ENCODE data around the gene MSL2.
"Not testable (repeated sequence)": the region's sequence is repeated elsewhere in the genome, so short reads cannot be mapped to it uniquely, and the experiment has no call there.

The MSL2 gene

DNA sequence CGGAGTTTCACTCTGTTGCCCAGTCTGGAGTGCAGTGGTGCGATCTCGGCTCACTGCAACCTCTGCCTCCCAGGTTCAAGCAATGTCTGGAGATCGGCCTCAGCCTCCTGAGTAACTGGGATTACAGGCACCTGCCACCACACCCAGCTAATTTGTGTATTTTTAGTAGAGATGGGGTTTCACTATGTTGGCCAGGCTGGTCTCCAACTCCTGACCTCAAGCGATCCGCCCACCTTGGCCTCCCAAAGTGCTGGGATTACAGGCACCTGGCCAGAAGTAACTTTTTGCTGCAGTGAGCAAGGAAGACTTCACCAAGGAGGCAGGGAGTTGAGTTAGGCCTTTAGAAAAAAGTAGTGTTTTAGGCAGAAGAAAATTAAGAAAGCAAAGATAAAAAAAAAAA, 3.9 kb downstream of the MSL2 start:
- DNase-seq (ENCODE audit: low read depth), result not testable (repeated sequence)

DNA sequence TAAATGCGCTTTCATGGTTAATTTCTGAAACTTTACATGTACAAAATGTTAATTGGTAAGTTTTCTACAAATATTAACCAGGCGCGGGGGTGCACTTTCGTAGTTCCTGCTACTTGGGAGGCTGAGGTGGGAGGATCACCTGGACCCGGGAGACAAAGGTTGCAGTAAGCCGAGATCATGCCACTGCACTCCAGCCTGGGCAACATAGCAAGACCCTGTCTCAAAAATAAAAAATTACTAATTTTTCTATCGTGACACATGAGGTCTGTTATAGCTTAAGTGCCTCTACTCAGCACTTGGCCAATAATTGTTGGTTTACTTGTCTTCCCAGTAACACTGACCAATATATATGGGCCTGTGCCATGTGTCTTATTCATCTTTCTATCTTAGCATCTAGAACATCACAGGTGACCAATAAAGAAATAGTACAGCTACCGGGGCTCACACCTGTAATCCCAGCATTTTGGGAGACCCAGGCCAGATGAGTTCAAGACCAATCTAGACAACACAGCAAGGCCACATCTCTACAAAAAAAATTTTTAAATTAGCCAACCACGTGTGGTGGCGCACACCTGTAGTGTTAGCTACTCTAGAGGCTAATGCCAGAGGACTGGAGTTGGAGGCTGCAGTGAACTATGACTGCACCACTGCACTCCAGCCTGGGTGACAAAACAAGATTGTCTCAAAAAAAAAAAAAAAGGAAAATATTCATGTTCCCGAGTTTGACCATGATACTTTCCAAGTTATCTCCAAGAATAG, 6.1 kb downstream of the MSL2 start:
- no peak for DNase-seq (ENCODE audit: low read depth)

DNA sequence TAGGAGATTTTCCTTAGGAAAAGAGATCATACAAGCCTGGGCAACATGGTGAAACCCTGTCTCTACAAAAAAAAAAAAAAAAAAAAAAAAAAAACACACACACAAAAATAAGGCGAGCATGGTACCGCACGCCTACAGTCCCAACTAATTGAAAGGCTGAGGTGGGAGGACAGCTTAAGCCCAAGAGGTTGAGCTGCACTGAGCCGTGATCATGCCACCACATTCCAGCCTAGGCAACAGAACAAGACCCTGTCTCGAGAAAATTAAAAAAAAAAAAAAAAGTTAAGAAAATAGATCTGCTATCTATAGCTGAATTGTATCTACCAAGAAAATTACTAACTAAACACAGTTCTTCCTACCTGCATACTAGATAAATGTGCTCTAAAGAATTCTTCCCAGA, 7.1 kb downstream of the MSL2 start:
- no peak for DNase-seq (ENCODE audit: low read depth)

GRCh38 chr3:136187868-136188267, 8.3 kb downstream of the MSL2 start:
- DNase-seq (ENCODE audit: low read depth), result no peak

GRCh38 chr3:136186846-136187245, 9.3 kb downstream of the MSL2 start:
- DNase-seq (ENCODE audit: low read depth), result no peak

DNA sequence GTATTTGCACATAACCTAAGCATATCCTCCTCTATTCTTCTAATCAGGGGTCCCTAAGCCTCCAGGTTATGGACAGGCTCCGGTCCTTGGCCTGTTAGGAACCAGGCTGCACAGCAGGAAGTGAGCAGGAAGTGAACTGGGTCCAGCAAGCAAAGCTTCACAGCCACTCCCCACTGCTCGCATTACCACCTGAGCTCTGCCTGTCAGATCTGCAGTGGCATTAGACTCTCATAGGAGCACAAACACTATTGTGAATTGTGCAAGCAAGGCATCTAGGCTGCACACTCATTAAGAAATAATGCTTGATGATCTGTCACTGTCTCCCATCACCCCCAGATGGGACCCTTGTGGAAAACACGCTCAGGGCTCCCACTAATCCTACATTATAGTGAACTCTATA, 9.8 kb downstream of the MSL2 start:
- DNase-seq (ENCODE audit: low read depth), result peak; percentile 14

- no peak for DNase-seq (ENCODE audit: low read depth)
These were observed 11.4 kb downstream of the MSL2 start for GRCh38 chr3:136184703-136185102.

GRCh38 chr3:136181741-136182140, 14.4 kb downstream of the MSL2 start:
- no peak for DNase-seq (ENCODE audit: low read depth)

DNA sequence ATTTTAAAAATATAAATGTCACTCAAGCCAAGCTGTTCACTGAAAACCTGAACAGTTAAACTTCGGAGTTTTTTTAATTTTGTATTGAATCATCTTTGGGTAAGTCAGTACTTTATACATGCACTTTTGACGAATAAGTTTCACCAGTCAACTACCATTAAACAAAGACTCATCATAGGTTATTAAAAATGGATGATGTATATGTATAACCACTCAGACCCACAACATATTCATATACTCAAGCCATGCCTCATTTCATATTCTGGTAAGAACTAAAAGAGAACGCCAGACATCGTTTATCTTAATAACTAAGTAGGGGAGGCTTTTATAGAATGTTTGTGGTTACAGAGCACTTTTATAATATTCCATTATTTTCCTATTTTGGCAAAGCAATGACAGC, 18.3 kb downstream of the MSL2 start:
- no peak for DNase-seq (ENCODE audit: low read depth)

- no peak for DNase-seq (ENCODE audit: low read depth)
These were observed 22.1 kb downstream of the MSL2 start for GRCh38 chr3:136173939-136174490.

DNA sequence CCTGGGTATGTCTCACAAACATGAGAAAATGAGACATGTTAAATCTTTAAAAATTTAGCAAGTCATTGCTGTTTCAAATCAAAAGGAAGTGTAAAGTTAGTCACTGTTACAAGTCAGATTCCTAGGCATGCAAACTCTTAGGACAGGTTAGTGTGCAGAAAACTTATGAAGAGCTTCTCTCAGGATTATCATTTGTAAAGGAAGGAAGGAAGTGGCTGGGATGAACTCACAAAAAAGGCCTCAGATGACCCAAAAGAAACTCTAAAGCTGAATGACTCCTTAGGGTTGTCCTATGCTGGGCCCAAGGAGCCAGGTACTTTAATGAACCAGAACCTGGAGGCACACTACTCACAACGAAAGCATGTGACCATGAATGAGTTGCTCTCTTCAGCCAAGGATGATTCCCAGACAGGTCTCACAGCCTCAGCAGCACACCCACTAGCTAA, 25.0 kb downstream of the MSL2 start:
- no peak for DNase-seq (ENCODE audit: low read depth)

- not testable (repeated sequence) for DNase-seq (ENCODE audit: low read depth)
These were observed 27.9 kb downstream of the MSL2 start for GRCh38 chr3:136168236-136168635.

GRCh38 chr3:136166507-136166906, 29.6 kb downstream of the MSL2 start:
- no peak for DNase-seq (ENCODE audit: low read depth)

GRCh38 chr3:136163607-136164006, 32.5 kb downstream of the MSL2 start:
- DNase-seq (ENCODE audit: low read depth), result not testable (repeated sequence)

GRCh38 chr3:136162322-136162721, 33.8 kb downstream of the MSL2 start:
- DNase-seq (ENCODE audit: low read depth), result no peak

GRCh38 chr3:136161516-136161915, 34.6 kb downstream of the MSL2 start:
- DNase-seq (ENCODE audit: low read depth), result no peak

DNA sequence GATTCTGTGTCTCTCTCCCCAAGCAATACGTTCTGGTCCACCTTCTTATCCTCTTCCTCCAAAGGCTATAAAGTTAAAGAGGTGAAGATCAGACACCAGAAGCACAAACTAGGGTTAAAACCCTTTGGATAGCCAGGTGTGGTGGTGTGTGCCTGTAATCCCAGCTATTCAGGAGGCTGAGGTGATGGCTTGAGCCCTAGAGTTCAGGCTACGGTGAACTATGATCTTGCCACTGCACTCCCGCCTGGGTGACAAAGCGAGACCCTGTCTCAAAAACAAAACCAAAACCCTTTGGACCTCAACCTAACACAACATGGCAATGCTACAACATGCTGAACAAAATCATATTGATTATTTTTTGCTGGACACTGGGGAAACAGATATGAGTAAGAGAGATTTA, 43.2 kb downstream of the MSL2 start:
- no peak for DNase-seq (ENCODE audit: low read depth)

- DNase-seq (ENCODE audit: low read depth), result no peak
These were observed 43.8 kb downstream of the MSL2 start for GRCh38 chr3:136152176-136152843.

DNA sequence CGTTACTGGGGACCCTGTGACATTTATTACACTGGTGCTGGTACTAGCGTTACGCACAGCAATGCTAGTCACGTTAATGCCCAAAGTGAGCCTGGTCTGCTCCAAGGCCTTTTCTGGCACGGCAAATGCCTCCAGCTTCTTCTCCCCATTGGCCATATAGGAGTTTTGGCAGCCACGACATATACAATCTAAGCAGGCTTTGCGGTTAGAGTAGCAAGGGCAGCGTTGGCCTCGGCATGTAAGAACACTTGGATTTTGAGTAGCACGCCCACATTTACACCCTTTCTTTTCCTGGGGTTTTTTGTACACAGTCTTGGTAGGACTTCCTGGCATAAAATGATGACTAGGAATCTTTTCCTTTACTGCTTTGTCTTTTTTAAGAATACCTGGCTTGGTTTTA, 44.9 kb downstream of the MSL2 start:
- no peak for DNase-seq (ENCODE audit: low read depth)

DNA sequence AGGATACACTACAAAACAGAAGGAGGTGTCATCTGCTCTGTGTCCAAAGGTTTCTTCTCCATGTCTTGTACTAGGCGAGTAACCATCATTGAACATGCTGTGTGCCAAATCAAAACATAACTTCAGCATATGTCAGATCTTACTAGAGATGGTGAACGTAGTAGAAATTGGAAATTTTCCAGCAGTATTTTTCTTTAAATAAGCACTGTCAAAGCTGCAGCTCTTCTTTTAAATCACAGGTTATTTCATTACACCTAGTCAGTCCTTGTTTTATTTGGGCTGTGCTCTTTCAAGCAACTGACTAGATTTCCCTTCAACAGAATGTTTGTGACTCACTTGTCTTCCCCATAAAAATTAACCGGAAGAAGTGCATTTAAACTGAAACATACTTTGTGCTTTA, 46.5 kb downstream of the MSL2 start:
- DNase-seq (ENCODE audit: low read depth), result no peak

GRCh38 chr3:136146981-136147729, 49.0 kb downstream of the MSL2 start:
- DNase-seq (ENCODE audit: low read depth), result no peak

DNA sequence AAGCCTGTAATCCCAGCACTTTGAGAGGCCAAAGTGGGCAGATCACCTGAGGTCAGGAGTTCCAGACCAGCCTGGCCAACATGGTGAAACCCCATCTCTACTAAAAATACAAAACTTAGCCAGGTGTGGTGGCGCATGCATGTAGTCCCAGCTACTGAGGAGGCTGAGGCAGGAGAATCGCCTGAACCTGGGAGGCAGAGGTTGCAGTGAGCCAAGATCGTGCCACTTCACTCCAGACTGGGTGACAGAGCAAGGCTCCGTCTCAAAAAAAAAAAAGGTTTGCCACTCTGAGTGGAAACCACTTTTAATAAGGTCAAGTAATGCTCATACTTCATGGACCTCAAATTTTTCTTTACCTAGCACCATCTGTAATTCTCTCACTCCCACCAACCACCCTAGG, 51.7 kb downstream of the MSL2 start:
- DNase-seq (ENCODE audit: low read depth), result not testable (repeated sequence)

- no peak for DNase-seq (ENCODE audit: low read depth)
These were observed 53.5 kb downstream of the MSL2 start for GRCh38 chr3:136142592-136142991.

All from activated gamma-delta T cell treated with anti-CD3 and anti-CD28 coated beads, Interleukin-2, amount 50 U/mL, for 16 hours (primary cell).